Measurements from ENCODE around the gene STOM.

- TF ChIP-seq CTCF (IDR thresholded peaks at IDR 0.05) (no peak), POLR2A (IDR thresholded peaks at IDR 0.05) (no peak)
Observed at GRCh38 chr9:121371495-121372061, 1.5 kb upstream of the STOM start.

Measured in esophagus squamous epithelium (tissue), 4 donors.